ENCODE data around the gene SLC27A1.
"Not testable (repeated sequence)": the region's sequence is repeated elsewhere in the genome, so short reads cannot be mapped to it uniquely, and the experiment has no call there.

The SLC27A1 gene

GRCh38 chr19:17487284-17488121 is 17.2 kb downstream of the SLC27A1 start:
- no peak for DNase-seq (ENCODE audit: low read depth)

DNA sequence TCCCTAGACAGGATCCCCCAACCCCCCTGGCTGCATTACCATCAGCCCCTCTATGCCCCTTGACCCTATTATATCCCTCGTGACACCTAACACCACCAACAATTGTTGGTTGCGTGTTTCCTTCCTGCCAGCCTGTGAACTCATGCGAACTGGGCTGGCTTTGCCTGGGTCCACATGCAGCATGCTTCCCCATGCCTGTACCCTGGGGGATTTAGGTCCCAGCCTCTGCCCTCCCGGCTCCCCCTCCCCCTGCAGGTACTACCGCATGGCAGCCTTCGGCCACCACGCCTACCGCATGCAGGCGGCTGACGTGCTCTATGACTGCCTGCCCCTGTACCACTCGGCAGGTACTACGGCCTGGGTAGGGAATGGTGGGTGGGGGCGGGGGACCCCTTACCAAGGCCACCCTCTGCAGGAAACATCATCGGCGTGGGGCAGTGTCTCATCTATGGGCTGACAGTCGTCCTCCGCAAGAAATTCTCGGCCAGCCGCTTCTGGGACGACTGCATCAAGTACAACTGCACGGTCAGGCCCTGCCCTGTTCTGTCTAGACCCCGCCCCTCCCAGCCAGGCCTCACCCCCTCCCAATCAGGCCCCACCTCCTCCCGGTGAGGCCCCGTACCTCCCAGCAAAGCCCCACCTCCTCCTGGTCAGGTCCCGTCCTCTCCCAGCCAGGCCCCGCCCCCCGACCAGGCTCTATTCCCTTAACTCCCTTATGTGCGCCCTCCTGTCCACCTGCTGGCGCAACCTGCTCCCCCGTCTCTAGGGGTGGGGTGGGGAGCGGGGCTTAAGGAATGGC is 18.5 kb downstream of the SLC27A1 start:
- DNase-seq (ENCODE audit: low read depth): peak; percentile 65

GRCh38 chr19:17489392-17490030 is 19.2 kb downstream of the SLC27A1 start:
- DNase-seq (ENCODE audit: low read depth): no peak

DNA sequence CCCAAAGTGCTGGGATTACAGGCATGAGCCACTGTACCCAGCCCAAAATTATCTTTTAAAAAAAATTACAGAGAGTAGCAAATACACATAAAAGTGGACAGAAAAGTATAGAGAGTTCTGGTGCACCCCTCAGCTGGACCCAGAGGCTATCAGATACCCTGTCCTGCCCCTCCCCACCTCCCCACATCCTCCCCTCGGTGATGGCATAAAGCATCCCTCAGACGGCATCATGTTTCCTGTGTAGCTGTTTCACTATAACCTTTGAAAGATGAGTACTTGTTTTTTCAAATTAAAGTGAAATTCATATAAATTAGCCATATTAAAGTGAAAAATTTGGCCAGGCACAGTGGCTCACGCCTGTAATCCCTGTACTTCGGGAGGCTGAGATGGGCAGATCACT is 20.1 kb downstream of the SLC27A1 start:
- DNase-seq (ENCODE audit: low read depth): no peak

DNA sequence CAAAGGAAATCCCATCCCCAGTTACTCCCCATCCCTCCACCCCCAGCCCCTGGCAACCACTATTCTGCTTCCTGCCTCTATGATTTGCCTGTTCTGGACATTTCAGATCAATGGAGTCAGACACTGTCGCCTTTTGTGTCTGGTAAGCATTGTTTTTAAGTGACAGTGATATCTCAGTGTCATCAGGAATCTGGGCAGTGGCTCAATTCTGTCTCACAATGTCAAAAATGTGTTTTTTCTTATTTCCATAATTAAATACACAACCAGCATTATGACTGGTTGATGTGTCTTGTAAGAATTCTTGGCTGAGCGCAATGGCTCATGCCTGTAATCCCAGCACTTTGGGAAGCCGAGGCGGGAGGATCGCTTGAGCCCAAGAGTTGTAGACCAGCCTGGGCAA is 21.0 kb downstream of the SLC27A1 start:
- DNase-seq (ENCODE audit: low read depth): no peak

GRCh38 chr19:17495639-17496296 is 25.4 kb downstream of the SLC27A1 start:
- DNase-seq (ENCODE audit: low read depth): no peak

GRCh38 chr19:17496337-17496997 is 26.1 kb downstream of the SLC27A1 start:
- peak; percentile 62 for DNase-seq (ENCODE audit: low read depth)

DNA sequence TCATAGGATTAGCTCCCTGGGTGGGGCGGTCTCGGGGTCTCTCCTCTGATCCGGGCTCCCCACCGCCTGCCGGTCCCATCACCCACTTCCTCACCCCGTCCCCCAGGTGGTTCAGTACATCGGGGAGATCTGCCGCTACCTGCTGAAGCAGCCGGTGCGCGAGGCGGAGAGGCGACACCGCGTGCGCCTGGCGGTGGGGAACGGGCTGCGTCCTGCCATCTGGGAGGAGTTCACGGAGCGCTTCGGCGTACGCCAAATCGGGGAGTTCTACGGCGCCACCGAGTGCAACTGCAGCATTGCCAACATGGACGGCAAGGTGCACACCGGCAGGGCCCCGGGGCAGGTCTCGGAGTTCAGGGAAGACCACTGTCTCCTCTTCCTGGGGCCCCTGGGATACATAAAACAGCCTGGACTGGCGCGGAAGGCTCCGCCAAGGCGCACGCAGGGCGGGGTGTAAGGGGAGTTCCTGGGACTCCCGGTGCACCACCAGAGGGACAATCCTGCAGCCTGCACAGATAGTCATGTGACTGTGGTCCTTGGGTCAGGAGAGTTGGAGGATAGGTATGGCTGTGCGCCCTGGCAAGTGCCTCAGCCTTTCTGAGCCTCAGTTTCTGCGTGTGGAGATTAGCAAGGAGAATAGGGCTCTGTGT is 26.9 kb downstream of the SLC27A1 start:
- no peak for DNase-seq (ENCODE audit: low read depth)

- not testable (repeated sequence) for DNase-seq (ENCODE audit: low read depth)
These were observed 28.7 kb downstream of the SLC27A1 start for GRCh38 chr19:17499025-17499424.

- DNase-seq (ENCODE audit: low read depth): no peak
These were observed 29.5 kb downstream of the SLC27A1 start for GRCh38 chr19:17499648-17500446.

DNA sequence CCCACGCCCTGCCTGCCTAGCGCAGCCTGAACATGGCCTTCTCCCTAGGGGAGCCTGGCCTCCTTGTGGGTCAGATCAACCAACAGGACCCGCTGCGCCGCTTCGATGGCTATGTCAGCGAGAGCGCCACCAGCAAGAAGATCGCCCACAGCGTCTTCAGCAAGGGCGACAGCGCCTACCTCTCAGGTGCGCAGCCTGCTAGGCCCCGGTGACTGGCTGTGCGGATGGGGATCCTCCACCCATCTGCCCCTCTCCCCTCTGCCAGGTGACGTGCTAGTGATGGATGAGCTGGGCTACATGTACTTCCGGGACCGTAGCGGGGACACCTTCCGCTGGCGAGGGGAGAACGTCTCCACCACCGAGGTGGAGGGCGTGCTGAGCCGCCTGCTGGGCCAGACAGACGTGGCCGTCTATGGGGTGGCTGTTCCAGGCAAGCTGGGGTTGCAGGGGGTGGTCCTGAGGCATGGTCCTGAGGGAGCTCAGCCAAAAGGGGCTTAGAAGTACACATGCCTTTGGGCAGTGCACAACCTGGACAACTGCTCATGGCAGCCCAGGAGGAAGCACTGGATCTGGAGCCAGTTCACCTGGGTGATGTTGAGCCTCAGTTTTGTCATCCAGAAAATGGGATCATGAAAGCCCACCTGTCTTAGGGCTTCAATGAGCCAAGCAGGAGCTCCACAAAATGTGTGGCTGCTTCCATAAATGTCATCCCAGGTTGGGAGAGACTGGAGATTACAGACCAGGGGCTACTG is 30.3 kb downstream of the SLC27A1 start:
- no peak for DNase-seq (ENCODE audit: low read depth)

DNA sequence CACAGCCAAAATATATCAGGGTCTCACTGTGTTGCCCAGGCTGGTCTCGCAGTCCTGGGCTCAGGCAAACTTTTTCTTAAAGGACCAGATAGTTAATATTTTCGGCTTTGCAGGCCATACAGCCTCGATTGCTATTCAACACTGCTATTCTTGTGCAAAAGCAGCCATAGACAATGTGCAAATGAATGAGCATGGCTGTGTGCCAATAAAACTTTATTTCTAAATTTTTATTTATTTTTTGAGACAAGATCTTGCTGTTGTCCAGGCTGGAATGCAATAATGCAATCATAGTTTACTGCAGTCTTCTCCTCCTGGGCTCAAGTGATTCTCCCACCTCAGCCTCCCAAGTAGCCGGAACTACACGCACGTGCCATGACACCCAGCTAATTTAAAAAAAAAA is 32.9 kb downstream of the SLC27A1 start:
- DNase-seq (ENCODE audit: low read depth): no peak

GRCh38 chr19:17504030-17504429 is 33.7 kb downstream of the SLC27A1 start:
- no peak for DNase-seq (ENCODE audit: low read depth)

DNA sequence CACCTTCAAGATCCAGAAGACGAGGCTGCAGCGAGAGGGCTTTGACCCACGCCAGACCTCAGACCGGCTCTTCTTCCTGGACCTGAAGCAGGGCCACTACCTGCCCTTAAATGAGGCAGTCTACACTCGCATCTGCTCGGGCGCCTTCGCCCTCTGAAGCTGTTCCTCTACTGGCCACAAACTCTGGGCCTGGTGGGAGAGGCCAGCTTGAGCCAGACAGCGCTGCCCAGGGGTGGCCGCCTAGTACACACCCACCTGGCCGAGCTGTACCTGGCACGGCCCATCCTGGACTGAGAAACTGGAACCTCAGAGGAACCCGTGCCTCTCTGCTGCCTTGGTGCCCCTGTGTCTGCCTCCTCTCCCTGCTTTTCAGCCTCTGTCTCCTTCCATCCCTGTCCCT is 34.1 kb downstream of the SLC27A1 start:
- no peak for DNase-seq (ENCODE audit: low read depth)

GRCh38 chr19:17505223-17505622 is 34.9 kb downstream of the SLC27A1 start:
- no peak for DNase-seq (ENCODE audit: low read depth)

DNA sequence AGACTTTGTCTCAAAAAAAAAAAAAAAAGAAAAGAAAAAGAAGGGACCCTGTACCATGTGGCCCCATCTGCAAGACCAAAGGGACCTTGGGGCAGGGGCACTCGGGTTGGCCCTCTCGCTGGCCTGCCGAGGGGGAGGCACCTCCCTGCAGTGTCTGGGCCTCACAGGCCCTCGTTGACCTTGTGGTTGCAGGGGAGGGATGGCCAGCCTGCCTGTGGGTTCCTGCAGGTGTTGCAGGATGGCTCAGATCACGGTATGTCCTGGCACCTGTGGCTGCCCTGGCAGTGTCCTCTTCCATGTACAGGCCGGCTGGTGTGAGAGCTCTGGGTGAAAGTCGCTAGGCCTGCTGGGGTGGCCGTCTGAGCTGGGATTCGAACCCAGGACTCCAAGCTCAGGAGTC is 36.4 kb downstream of the SLC27A1 start:
- no peak for DNase-seq (ENCODE audit: low read depth)

DNA sequence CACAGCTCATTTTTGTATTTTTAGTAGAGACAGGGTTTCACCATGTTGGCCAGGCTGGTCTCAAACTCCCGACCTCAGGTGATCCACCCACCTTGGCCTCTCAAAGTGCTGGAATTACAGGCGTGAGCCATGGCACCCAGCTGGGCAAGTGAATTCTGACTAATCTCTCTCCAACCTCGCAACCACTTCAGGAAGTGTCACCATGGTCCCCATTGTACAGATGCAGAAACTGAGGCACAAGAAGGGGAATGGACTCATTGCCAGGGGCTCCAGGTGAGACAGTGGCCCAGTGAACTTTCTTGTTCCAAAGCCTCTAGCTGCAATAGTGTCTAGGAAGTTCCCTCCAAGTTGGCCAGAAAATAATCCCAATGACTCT is 38.2 kb downstream of the SLC27A1 start:
- not testable (repeated sequence) for DNase-seq (ENCODE audit: low read depth)

DNA sequence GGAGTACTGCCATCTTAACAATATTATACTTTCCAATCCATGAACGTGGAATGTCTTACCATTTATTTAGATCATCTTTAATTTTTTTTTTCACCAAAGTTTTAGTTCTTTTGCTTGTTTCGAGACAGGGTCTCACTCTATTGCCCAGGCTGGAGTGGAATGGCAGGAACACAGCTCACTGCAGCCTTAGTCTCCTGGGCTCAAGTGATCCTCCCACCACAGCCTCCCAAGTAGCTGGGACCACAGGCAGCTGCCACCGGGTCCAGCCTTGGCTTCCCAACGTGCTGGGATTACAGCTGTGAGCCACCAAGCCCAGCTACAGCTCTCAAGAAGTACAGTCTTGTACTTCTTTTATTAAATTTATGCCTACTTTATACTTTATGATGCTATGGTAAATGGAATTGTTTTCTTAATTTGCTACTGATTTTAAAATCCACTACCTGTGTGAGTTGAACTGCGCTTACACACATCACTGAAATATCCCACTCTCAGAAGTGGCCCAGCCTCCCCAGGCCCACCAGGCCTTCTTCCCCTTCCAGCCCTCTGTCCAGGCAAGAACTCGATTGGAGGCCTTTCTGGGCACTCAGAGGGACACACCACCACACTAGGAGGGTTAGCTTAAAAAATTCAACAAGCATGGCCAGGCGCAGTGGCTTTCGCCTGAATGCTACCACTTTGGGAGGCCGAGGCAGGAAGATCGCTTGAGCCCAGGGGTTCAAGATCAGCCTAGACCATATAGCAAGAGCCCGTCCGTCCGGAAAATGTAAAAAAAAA is 40.1 kb downstream of the SLC27A1 start:
- DNase-seq (ENCODE audit: low read depth): no peak

Data from stimulated activated CD4-positive, alpha-beta T cell treated with anti-CD3 and anti-CD28 coated beads, Interleukin-2, amount 100 ng/mL, for 4 hours (primary cell).